ENCODE results near the gene RNF121.

The RNF121 gene

GRCh38 chr11:72041364-72042063 lies 112.7 kb downstream of the RNF121 start:
- DNase-seq (ENCODE audit: extremely low spot score), result peak; percentile 52
- ChIA-PET CTCF (interaction anchor here (1.3 kb wide), 1 partner anchor 16 kb away, joined by 10 read pairs; no protein-coding TSS in a partner anchor), POLR2A (interaction anchor here (0.6 to 1.9 kb wide), 3 partner anchors 9 to 67 kb away, joined by 3 to 6 read pairs (median 3); no protein-coding TSS in a partner anchor)
- TF ChIP-seq CTBP1 (IDR thresholded peaks at IDR 0.05; ENCODE audit: borderline replicate concordance) (no peak), ARNT (IDR thresholded peaks at IDR 0.05) (no peak), ZNF384 (IDR thresholded peaks at IDR 0.05) (no peak), FOXM1 (IDR thresholded peaks at IDR 0.05; ENCODE audit: borderline replicate concordance) (no peak), LEF1 (IDR thresholded peaks at IDR 0.05; ENCODE audit: borderline replicate concordance) (no peak), TARDBP (IDR thresholded peaks at IDR 0.05) (no peak), ELF4 (IDR thresholded peaks at IDR 0.05) (no peak), BHLHE40 (IDR thresholded peaks at IDR 0.05; ENCODE audit: borderline replicate concordance) (no peak)

GRCh38 chr11:72042064-72042745 lies 113.4 kb downstream of the RNF121 start:
- DNase-seq (ENCODE audit: extremely low spot score), result no peak
- ChIA-PET CTCF (no interaction called here), POLR2A (interaction anchor here (0.6 kb wide), 1 partner anchor 66 kb away, joined by 3 read pairs; no protein-coding TSS in a partner anchor)
- TF ChIP-seq NFRKB (IDR thresholded peaks at IDR 0.05) (no peak), LEF1 (IDR thresholded peaks at IDR 0.05; ENCODE audit: borderline replicate concordance) (no peak), HDGF (IDR thresholded peaks at IDR 0.05; ENCODE audit: borderline replicate concordance) (no peak), FOXK2 (IDR thresholded peaks at IDR 0.05) (no peak), SUZ12 (IDR thresholded peaks at IDR 0.05) (no peak), FOXM1 (IDR thresholded peaks at IDR 0.05; ENCODE audit: borderline replicate concordance) (no peak), SP1 (IDR thresholded peaks at IDR 0.05) (no peak), ELF4 (IDR thresholded peaks at IDR 0.05) (no peak), PKNOX1 (IDR thresholded peaks at IDR 0.05) (no peak), TARDBP (IDR thresholded peaks at IDR 0.05) (no peak), ZNF384 (IDR thresholded peaks at IDR 0.05) (no peak), BHLHE40 (IDR thresholded peaks at IDR 0.05; ENCODE audit: borderline replicate concordance) (no peak), L3MBTL2 (conservative IDR thresholded peaks at IDR 0.05) (no peak), ARNT (IDR thresholded peaks at IDR 0.05) (no peak), CTBP1 (IDR thresholded peaks at IDR 0.05; ENCODE audit: borderline replicate concordance) (no peak), FOXA1 (IDR thresholded peaks at IDR 0.05) (no peak)

GRCh38 chr11:72045849-72046248 lies 117.0 kb downstream of the RNF121 start:
- no peak for DNase-seq (ENCODE audit: extremely low spot score)
- TF ChIP-seq FOXA1 (IDR thresholded peaks at IDR 0.05) (no peak), L3MBTL2 (conservative IDR thresholded peaks at IDR 0.05) (no peak), ZNF384 (IDR thresholded peaks at IDR 0.05) (no peak), ELF4 (IDR thresholded peaks at IDR 0.05) (no peak), CTBP1 (IDR thresholded peaks at IDR 0.05; ENCODE audit: borderline replicate concordance) (no peak), SP1 (IDR thresholded peaks at IDR 0.05) (no peak), FOXM1 (IDR thresholded peaks at IDR 0.05; ENCODE audit: borderline replicate concordance) (no peak), PKNOX1 (IDR thresholded peaks at IDR 0.05) (no peak), HDGF (IDR thresholded peaks at IDR 0.05; ENCODE audit: borderline replicate concordance) (no peak), LEF1 (IDR thresholded peaks at IDR 0.05; ENCODE audit: borderline replicate concordance) (no peak)
- ChIA-PET CTCF (no interaction called here), POLR2A (no interaction called here)

All from HEK293T (cell line).